Trophoblast cell (in vitro differentiated cells and primary cell): Measurements from ENCODE around the gene DDAH2.

ENCODE experiments used
- DNase-seq, 2 donors: peaks; one replicate each; pipeline ENCODE4 v3.0.0-alpha.2; 2016
- H2AFZ ChIP-seq: 2 replicates; pipeline ENCODE4 v1.6.1; 2013; ENCODE audit warnings: low read length, moderate library complexity, mild to moderate bottlenecking; ENCODE audit not compliant: insufficient read depth, poor library complexity
- H2AK5ac ChIP-seq: 2 replicates; pipeline ENCODE4 v1.6.1; 2013; ENCODE audit warnings: mild to moderate bottlenecking, low read length
- H2BK120ac ChIP-seq: 2 replicates; pipeline ENCODE4 v1.6.1; 2013; ENCODE audit warnings: low read length, mild to moderate bottlenecking, moderate library complexity; ENCODE audit not compliant: insufficient read depth, poor library complexity
- H2BK12ac ChIP-seq: 2 replicates; pipeline ENCODE4 v1.6.1; 2013; ENCODE audit warnings: mild to moderate bottlenecking, low read length, moderate library complexity
- H2BK5ac ChIP-seq: 2 replicates; pipeline ENCODE4 v1.6.1; 2013; ENCODE audit warnings: low read length, low read depth, moderate library complexity, mild to moderate bottlenecking; ENCODE audit not compliant: poor library complexity
- H3K14ac ChIP-seq: 2 replicates; pipeline ENCODE4 v1.6.1; 2013; ENCODE audit warnings: mild to moderate bottlenecking, low read length
- H3K18ac ChIP-seq: 2 replicates; pipeline ENCODE4 v1.6.1; 2013; ENCODE audit warnings: mild to moderate bottlenecking, low read length
- H3K23ac ChIP-seq: 2 replicates; pipeline ENCODE4 v1.6.1; 2013; ENCODE audit warnings: low read length
- H3K27ac ChIP-seq: 2 replicates; pipeline ENCODE4 v1.5.1; 2013; ENCODE audit warnings: low read depth, mild to moderate bottlenecking, inconsistent platforms, low read length, moderate library complexity
- H3K27me3 ChIP-seq: 2 replicates; pipeline ENCODE4 v1.6.1; 2013; ENCODE audit warnings: inconsistent platforms, mild to moderate bottlenecking, low read length, moderate library complexity; ENCODE audit not compliant: insufficient read depth
- H3K36me3 ChIP-seq, 2 experiments: 1 replicate in 1 of 2; 2 replicates in 1 of 2; pipeline ENCODE4 v1.6.1; 2013; ENCODE audit warnings: low read length in 2 of 2, mild to moderate bottlenecking in 2 of 2, moderate library complexity in 1 of 2; ENCODE audit not compliant: insufficient read depth in 2 of 2, control insufficient read depth in 1 of 2
- H3K4ac ChIP-seq: 2 replicates; pipeline ENCODE4 v1.6.1; 2013; ENCODE audit warnings: low read depth, mild to moderate bottlenecking, low read length, moderate library complexity
- H3K4me1 ChIP-seq, 2 experiments: 1 replicate in 1 of 2; 2 replicates in 1 of 2; pipeline ENCODE4 v1.6.1; 2013; ENCODE audit warnings: low read length in 2 of 2, mild to moderate bottlenecking in 2 of 2, moderate library complexity in 1 of 2; ENCODE audit not compliant: insufficient read depth in 2 of 2, control insufficient read depth in 1 of 2
- H3K4me2 ChIP-seq: 2 replicates; pipeline ENCODE4 v1.6.1; 2013; ENCODE audit warnings: inconsistent platforms, mild to moderate bottlenecking, low read length, moderate library complexity
- H3K4me3 ChIP-seq: 2 replicates; pipeline ENCODE4 v1.5.1; 2013; ENCODE audit warnings: mild to moderate bottlenecking, low read depth, low read length, inconsistent platforms
- H3K79me1 ChIP-seq: one replicate; pipeline ENCODE4 v1.6.1; 2013; ENCODE audit warnings: low read length
- H3K79me2 ChIP-seq: 2 replicates; pipeline ENCODE4 v1.6.1; 2013; ENCODE audit warnings: low read length, mild to moderate bottlenecking; ENCODE audit not compliant: control insufficient read depth, insufficient read depth, poor library complexity
- H3K9ac ChIP-seq: 2 replicates; pipeline ENCODE4 v1.6.1; 2013; ENCODE audit warnings: mild to moderate bottlenecking, low read length
- H3K9me3 ChIP-seq: 2 replicates; pipeline ENCODE4 v1.6.1; 2013; ENCODE audit warnings: low read depth, mild to moderate bottlenecking, control low read depth, inconsistent platforms, low read length; ENCODE audit not compliant: insufficient read depth
- H4K12ac ChIP-seq: 2 replicates; pipeline ENCODE4 v1.6.1; 2013; ENCODE audit warnings: low read depth, mild to moderate bottlenecking, low read length, moderate library complexity
- H4K8ac ChIP-seq: 2 replicates; pipeline ENCODE4 v1.6.1; 2013; ENCODE audit warnings: low read depth, mild to moderate bottlenecking, low read length, moderate library complexity
- H4K91ac ChIP-seq: one replicate; pipeline ENCODE4 v1.6.1; 2013; ENCODE audit warnings: low read depth, mild to moderate bottlenecking, low read length, moderate library complexity
- WGBS: extraction: QIAGEN DNeasy Blood & Tissue Kit; methylation state at CpG from one replicate; pipeline ENCODE4 v1.1.7; 2013; ENCODE audit warnings: missing lambda C conversion rate; ENCODE audit not compliant: insufficient read length, insufficient coverage; ENCODE audit errors: extremely low coverage; 5-methylcytosine and 5-hydroxymethylcytosine counted together

DDAH2 gene

DNA sequence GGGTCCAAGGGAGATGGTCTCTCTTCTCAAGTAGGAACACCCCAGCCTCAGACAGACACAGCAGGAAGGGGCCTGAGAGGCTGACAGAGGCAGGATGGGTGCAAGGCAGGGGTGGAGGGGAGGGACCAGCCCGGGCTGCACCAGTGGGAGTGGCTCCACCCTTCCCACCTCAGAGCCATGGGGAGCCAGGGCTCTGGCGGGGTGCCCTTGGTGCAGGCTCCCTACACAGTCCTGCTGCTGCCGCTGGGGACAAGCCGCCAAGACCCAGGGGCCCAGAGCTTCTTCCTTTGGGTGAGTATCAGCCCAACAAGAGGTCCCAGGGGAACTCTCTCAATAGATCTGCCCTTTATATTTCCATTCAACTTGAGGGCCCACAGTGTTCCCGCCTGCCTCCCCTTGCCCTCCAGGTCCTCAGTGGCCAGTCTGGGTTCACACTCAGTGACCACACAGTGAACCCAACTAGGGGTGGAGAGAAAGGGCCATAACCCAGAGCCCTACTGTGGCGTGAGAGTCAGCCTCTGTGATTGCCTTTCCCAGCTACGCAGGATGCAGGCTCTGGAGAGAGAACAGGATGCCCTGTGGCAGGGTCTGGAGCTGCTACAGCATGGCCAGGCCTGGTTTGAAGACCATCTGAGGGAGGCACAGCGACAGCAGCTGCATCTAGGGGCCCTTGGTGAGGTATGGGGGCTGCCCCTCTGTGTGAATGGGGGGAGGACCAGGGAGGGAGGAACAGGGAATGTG, 33.9 kb upstream of the DDAH2 start:
- H2BK5ac ChIP-seq, result no peak overlapping the region
- peak overlapping the region; percentile 38 for H2BK12ac ChIP-seq
- no peaks in the 10 kb centered on the region for H3K27me3 ChIP-seq
- H2BK120ac ChIP-seq, result no peak overlapping the region
- H4K91ac ChIP-seq, result no peak overlapping the region
- H4K8ac ChIP-seq, result no peak overlapping the region
- no peak for DNase-seq
- no peak overlapping the region for H3K4me3 ChIP-seq
- H3K4me1 ChIP-seq, result peaks cover 13 to 21% of the 10 kb centered on the region in 2 experiments
- no peak overlapping the region for H3K23ac ChIP-seq
- H3K4me2 ChIP-seq, result no peak overlapping the region
- no peak overlapping the region for H3K4ac ChIP-seq
- no peak overlapping the region for H3K18ac ChIP-seq
- no peak overlapping the region for H2AFZ ChIP-seq
- H3K27ac ChIP-seq, result no peak overlapping the region
- H3K79me1 ChIP-seq, result peaks cover 4% of the 10 kb centered on the region
- peak overlapping the region; percentile 66 for H2AK5ac ChIP-seq
- no peak overlapping the region for H3K9ac ChIP-seq
- no CpG with 5 or more reads among the region's 8 CpGs for WGBS
- no peak overlapping the region for H3K14ac ChIP-seq
- peaks cover 2% of the 10 kb centered on the region for H3K9me3 ChIP-seq
- H3K36me3 ChIP-seq, result peaks cover 0 to 3% of the 10 kb centered on the region in 2 experiments
- peak overlapping the region; percentile 4 for H4K12ac ChIP-seq
- no peaks in the 10 kb centered on the region for H3K79me2 ChIP-seq

DNA sequence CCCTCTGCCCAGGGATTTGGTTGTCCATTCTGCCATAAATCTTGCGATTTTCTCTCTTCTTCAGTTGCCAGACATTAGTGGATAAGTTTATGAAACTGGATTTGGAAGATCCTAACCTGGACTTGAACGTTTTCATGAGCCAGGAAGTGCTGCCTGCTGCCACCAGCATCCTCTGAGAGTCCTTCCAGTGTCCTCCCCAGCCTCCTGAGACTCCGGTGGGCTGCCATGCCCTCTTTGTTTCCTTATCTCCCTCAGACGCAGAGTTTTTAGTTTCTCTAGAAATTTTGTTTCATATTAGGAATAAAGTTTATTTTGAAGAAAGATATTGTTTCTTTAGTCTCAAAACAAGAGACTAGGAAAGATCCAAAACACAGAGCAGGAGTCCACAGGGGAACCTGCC, 33.3 kb upstream of the DDAH2 start, which contains the start of gene SAPCD1:
TSS of gene SAPCD1 (plus strand) at position 301 of the 400 bp plus-strand sequence. CDS start 399 bp downstream, outside the sequence.
- DNase-seq, result no peak
- Histone ChIP-seq H4K8ac (no peak within 1 kb of the TSS), H2BK5ac (no peak within 1 kb of the TSS), H3K79me1 (peaks cover 4% of the 10 kb centered on the region), H3K9me3 (peaks cover 2% of the 10 kb centered on the region), H2BK120ac (no peak within 1 kb of the TSS), H3K14ac (no peak within 1 kb of the TSS), H2AFZ (no peak within 1 kb of the TSS), H3K79me2 (no peaks in the 10 kb centered on the region), H3K36me3 (peaks cover 0 to 3% of the 10 kb centered on the region in 2 experiments), H2BK12ac (peak within 1 kb of the TSS; percentile 38), H3K4me3 (no peak within 1 kb of the TSS), H3K18ac (no peak within 1 kb of the TSS), H3K4ac (no peak within 1 kb of the TSS), H3K27me3 (no peaks in the 10 kb centered on the region), H3K23ac (no peak within 1 kb of the TSS), H4K12ac (peak within 1 kb of the TSS; percentile 4), H3K9ac (no peak within 1 kb of the TSS), H3K4me1 (peaks cover 11 to 18% of the 10 kb centered on the region in 2 experiments), H2AK5ac (peak within 1 kb of the TSS; percentile 66), H3K27ac (no peak within 1 kb of the TSS), H4K91ac (no peak within 1 kb of the TSS), H3K4me2 (no peak within 1 kb of the TSS)
- no CpG with 5 or more reads among the region's 4 CpGs for WGBS

DNA sequence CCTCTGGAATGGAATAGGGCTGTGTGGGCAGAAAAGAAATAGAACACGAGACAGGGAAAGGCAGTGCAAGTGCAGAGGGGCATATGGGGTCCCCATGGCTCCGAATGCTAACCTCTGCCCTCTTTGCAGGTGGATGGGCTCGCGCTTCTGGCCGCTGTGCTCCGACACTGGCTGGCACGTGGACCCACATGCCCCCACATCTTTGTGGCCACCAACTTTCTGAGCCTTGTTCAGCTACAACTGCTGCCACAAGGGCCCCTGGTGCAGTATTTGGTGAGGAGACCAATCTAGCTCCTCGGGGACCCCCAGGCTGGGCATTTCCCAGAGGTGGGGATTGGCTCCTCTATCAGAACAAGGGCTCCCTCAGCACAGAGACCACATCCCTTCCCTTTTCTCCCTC, 32.2 kb upstream of the DDAH2 start:
- peaks cover 0 to 3% of the 10 kb centered on the region in 2 experiments for H3K36me3 ChIP-seq
- no peak overlapping the region for H2BK120ac ChIP-seq
- H4K12ac ChIP-seq, result no peak overlapping the region
- no peak overlapping the region for H2AFZ ChIP-seq
- H2AK5ac ChIP-seq, result no peak overlapping the region
- DNase-seq, result no peak
- no peak overlapping the region for H3K27ac ChIP-seq
- H3K14ac ChIP-seq, result no peak overlapping the region
- no peaks in the 10 kb centered on the region for H3K27me3 ChIP-seq
- no peak overlapping the region for H3K9ac ChIP-seq
- H3K4me1 ChIP-seq, result peaks cover 7 to 11% of the 10 kb centered on the region in 2 experiments
- no peaks in the 10 kb centered on the region for H3K79me2 ChIP-seq
- no peak overlapping the region for H3K18ac ChIP-seq
- no peak overlapping the region for H4K8ac ChIP-seq
- WGBS, result no CpG with 5 or more reads among the region's 8 CpGs
- no peak overlapping the region for H3K4ac ChIP-seq
- no peak overlapping the region for H2BK5ac ChIP-seq
- H4K91ac ChIP-seq, result no peak overlapping the region
- H3K79me1 ChIP-seq, result peaks cover 4% of the 10 kb centered on the region
- H2BK12ac ChIP-seq, result no peak overlapping the region
- no peak overlapping the region for H3K4me2 ChIP-seq
- H3K23ac ChIP-seq, result no peak overlapping the region
- no peak overlapping the region for H3K4me3 ChIP-seq
- H3K9me3 ChIP-seq, result peaks cover 2% of the 10 kb centered on the region

DNA sequence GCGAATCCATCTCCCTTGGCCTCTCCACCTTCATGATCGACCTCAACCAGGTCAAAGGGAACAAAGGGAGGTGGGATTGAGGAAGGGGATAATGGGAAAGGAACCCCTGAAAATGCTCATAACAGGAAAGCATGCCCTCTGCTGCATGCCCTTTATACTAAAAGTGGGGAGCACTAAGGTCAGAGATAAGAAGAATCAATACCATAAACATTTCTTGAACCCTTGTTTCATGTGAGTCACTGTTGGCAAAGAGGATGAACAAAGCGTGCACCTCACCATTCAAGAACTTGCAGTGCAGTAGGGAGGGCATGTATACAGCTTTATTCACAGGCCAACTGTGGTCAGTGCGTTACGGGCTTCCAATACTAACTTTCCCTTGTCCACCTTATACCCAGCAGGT, 31.7 kb upstream of the DDAH2 start:
- no peak overlapping the region for H2BK120ac ChIP-seq
- no peak overlapping the region for H3K23ac ChIP-seq
- no peak overlapping the region for H4K8ac ChIP-seq
- no peak overlapping the region for H3K27ac ChIP-seq
- no peaks in the 10 kb centered on the region for H3K27me3 ChIP-seq
- H3K4me1 ChIP-seq, result peaks cover 7 to 8% of the 10 kb centered on the region in 2 experiments
- H3K14ac ChIP-seq, result no peak overlapping the region
- H3K4me2 ChIP-seq, result no peak overlapping the region
- no peak overlapping the region for H2BK12ac ChIP-seq
- H3K9ac ChIP-seq, result no peak overlapping the region
- H3K4me3 ChIP-seq, result no peak overlapping the region
- no peak overlapping the region for H4K91ac ChIP-seq
- no CpG with 5 or more reads among the region's 5 CpGs for WGBS
- H2AFZ ChIP-seq, result no peak overlapping the region
- peaks cover 0 to 3% of the 10 kb centered on the region in 2 experiments for H3K36me3 ChIP-seq
- peaks cover 4% of the 10 kb centered on the region for H3K79me1 ChIP-seq
- no peak overlapping the region for H4K12ac ChIP-seq
- no peak for DNase-seq
- no peak overlapping the region for H2BK5ac ChIP-seq
- H3K79me2 ChIP-seq, result no peaks in the 10 kb centered on the region
- peaks cover 2% of the 10 kb centered on the region for H3K9me3 ChIP-seq
- H2AK5ac ChIP-seq, result no peak overlapping the region
- H3K18ac ChIP-seq, result no peak overlapping the region
- H3K4ac ChIP-seq, result no peak overlapping the region
